HepG2 (cell line): ENCODE results near the gene CNNM3. TPM values are rescaled to one million over a fixed set of nuclear protein-coding genes. Genes with fewer than 3 reads are reported as not detected.
A peak's percentile ranks its signal among the peaks of the same experiment; 100 is the strongest.

Experiments
- ARID5B ChIP-seq: IDR thresholded peaks from 2 replicates; pipeline ENCODE4 v1.4.0; 2020; ENCODE audit warnings: mild to moderate bottlenecking, missing genetic modification reagents
- KDM4B ChIP-seq: sonication (generic); formaldehyde crosslinking; IDR thresholded peaks from 2 replicates; pipeline ENCODE4 v1.4.0; 2020; ENCODE audit warnings: missing genetic modification reagents
- MAFG ChIP-seq: sonication (generic); formaldehyde crosslinking; IDR thresholded peaks from 2 replicates; pipeline ENCODE4 v1.5.1; 2020; ENCODE audit warnings: mild to moderate bottlenecking, missing genetic modification reagents
- MAFK ChIP-seq, 2 experiments: IDR thresholded peaks in 1 of 2; conservative IDR thresholded peaks in 1 of 2; 2 replicates each; pipeline ENCODE4 v1.6.1; 2011; ENCODE audit warnings: improper control_type of control experiment in 2 of 2, low read length in 2 of 2
- PBX3 ChIP-seq: sonication (generic); formaldehyde crosslinking; IDR thresholded peaks from 2 replicates; pipeline ENCODE4 v1.8.1; 2023; ENCODE audit warnings: missing genetic modification reagents, inconsistent platforms, borderline replicate concordance
- PLRG1 ChIP-seq: fragments of 450-650 bp; conservative IDR thresholded peaks from 2 replicates; pipeline ENCODE4 v1.6.1; 2016
- RARG ChIP-seq: sonication (generic); formaldehyde crosslinking; IDR thresholded peaks from 2 replicates; pipeline ENCODE4 v1.4.0; 2020; ENCODE audit warnings: low read depth, mild to moderate bottlenecking, missing genetic modification reagents
- THAP11 ChIP-seq: IDR thresholded peaks from 2 replicates; pipeline ENCODE4 v1.6.1; 2016; ENCODE audit warnings: missing biosample characterization, missing genetic modification reagents
- YEATS2 ChIP-seq: sonication (generic); formaldehyde crosslinking; IDR thresholded peaks from 2 replicates; pipeline ENCODE4 v1.4.0; 2020; ENCODE audit warnings: missing genetic modification reagents, borderline replicate concordance
- ZFP36 ChIP-seq: fragments of 150-350 bp; IDR thresholded peaks from 2 replicates; pipeline ENCODE4 v1.6.1; 2018; ENCODE audit warnings: borderline replicate concordance, low read length, low read depth; ENCODE audit not compliant: partially characterized antibody
- ZHX2 ChIP-seq, 2 experiments: sonication (generic) in 1 of 2; formaldehyde crosslinking in 1 of 2; IDR thresholded peaks; 2 replicates each; pipeline versions ENCODE4 v1.6.1 to v1.9.0; 2014 to 2022; ENCODE audit warnings: antibody characterized with exemption in 1 of 2, borderline replicate concordance in 1 of 2, inconsistent platforms in 1 of 2, low read depth in 1 of 2, missing genetic modification reagents in 1 of 2
- ZNF276 ChIP-seq: sonication (generic); formaldehyde crosslinking; IDR thresholded peaks from 2 replicates; pipeline ENCODE4 v1.4.0; 2020; ENCODE audit warnings: mild to moderate bottlenecking, low read depth, missing genetic modification reagents
- ZNF329 ChIP-seq: sonication (generic); formaldehyde crosslinking; IDR thresholded peaks from 2 replicates; pipeline ENCODE4 v1.9.0; 2021; ENCODE audit warnings: low read depth, mild to moderate bottlenecking, missing genetic modification reagents
- ZNF468 ChIP-seq: sonication (generic); formaldehyde crosslinking; IDR thresholded peaks from 2 replicates; pipeline ENCODE4 v1.8.0; 2022; ENCODE audit warnings: mild to moderate bottlenecking, moderate library complexity, missing genetic modification reagents
- polyA plus RNA-seq, 8 experiments: library from polyadenylated mRNA; depleted of rRNA in 3 of 8; stranded (reverse) in 7 of 8; unstranded in 1 of 8; fragments of >200 nt; fragmentation: Illumina TruSeq in 4 of 8; extraction: Trizol in 4 of 8; gene quantifications; 2 replicates each; pipeline versions ENCODE4 v1.2.1 to v1.2.3, GENCODE V29; 2011 to 2016; ENCODE audit warnings: low read depth in 4 of 8, missing spikeins in 1 of 8, mixed read lengths in 1 of 8; ENCODE audit not compliant: insufficient read depth in 1 of 8
- total RNA-seq, 5 experiments: library from RNA; depleted of rRNA; stranded (reverse); fragments of >200 nt; fragmentation: Illumina TruSeq; extraction: Trizol; gene quantifications; 2 replicates each; pipeline ENCODE4 v1.2.3, GENCODE V29; 2016; ENCODE audit warnings: low read depth in 1 of 5

Gene CNNM3
- total and polyA plus RNA-seq, 2 of the 13 experiments (the other 11 are each of a cell fraction or from before 2014, with no cell fraction given), result 21.2 to 27.9 TPM

- TF ChIP-seq ARID5B (CRISPR knock-in tag), result peak; percentile 27; the same call in 1 of the 2 replicates
- no peak for TF ChIP-seq KDM4B (CRISPR knock-in tag)
- peak; percentile 82; the same call in 1 of the 2 replicates for TF ChIP-seq ZNF276
- 0 out of 2 replicates have a peak, but pooled peaks have one; percentile 56 for TF ChIP-seq PBX3 (CRISPR knock-in tag)
- no peak; the same call in 1 of the 2 replicates for TF ChIP-seq ZNF468 (CRISPR knock-in tag)
- TF ChIP-seq ZNF329, result no peak
- TF ChIP-seq PLRG1, result no peak
- no peak for TF ChIP-seq ZFP36
- TF ChIP-seq MAFG (CRISPR knock-in tag), result no peak
- peak; percentile 62 for TF ChIP-seq ZHX2 (IDR thresholded peaks at IDR 0.05; ENCODE audit: low read depth)
- peak; percentile 83; the same call in 1 of the 2 replicates for TF ChIP-seq ZHX2 (CRISPR knock-in tag; IDR thresholded peaks at IDR 0.05; ENCODE audit: borderline replicate concordance)
- no peak for TF ChIP-seq MAFK (conservative IDR thresholded peaks at IDR 0.05 in 1 of 2, IDR thresholded peaks at IDR 0.05 in 1 of 2; ENCODE audit: low read length in 2 of 2)
- TF ChIP-seq RARG (CRISPR knock-in tag), result no peak
- TF ChIP-seq YEATS2, result peak; percentile 74; the same call in 1 of the 2 replicates
- peak; percentile 75 for TF ChIP-seq THAP11 (CRISPR knock-in tag)
Observed at GRCh38 chr2:96868555-96869280, 52.6 kb downstream of the CNNM3 start (continued).
